Midbrain (tissue), 1 donor: Measurements from ENCODE around the gene GANAB.
"Not testable (repeated sequence)": the region's sequence is repeated elsewhere in the genome, so short reads cannot be mapped to it uniquely, and the experiment has no call there.

Experiments
- DNase-seq: peaks from one replicate; lab custom pipeline; 2025; lab: John Stamatoyannopoulos, UW

The GANAB gene

DNA sequence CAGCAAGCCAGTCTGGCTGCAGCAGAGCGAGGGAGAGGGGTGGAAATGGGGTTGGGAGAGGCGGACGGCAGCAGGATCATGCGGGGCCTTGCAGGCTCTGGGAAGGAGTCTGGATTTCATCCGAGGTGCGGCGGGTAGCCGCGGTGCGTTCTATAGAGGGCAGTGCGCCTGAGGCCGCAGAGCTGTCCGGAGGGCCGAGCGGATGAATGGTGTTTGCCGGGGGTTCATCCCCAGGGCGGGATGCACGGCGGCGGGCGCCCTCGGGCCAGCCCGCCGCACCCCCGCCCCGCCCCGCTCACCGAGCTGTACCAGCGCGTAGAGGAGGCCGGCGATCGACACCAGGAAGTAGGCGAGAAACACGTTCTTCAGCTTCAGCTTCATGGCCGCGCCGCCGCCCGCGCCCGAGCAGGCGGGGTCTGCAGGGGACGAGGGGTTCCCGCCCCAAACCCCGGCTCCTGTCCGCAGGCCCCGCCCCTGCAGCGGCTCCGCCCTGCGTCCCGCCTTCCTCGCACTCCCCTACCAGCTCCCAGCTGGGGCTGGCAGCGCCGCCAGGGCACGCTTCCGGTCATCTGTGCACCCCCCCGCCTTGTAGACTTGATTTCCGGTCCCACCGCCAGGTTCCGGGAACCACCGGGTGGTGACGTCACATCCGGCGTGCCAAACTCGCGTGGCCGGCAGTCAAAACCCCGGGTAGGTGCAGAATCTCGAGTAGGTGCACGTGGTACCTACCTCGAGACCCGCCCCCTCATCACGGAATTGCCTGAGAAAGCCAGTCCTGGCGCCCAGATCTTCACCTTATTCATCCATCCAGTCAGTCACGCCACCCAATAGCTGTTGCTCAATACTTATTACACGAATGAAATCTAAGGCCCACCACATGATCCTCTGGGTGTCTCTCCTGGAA lies 24.6 kb downstream of the GANAB start, which contains the start of gene B3GAT3:
TSS of gene B3GAT3 (minus strand) at position 420 of the 904 bp plus-strand sequence. CDS start at position 381, 39 bp downstream.
- DNase-seq, result peak; percentile 98

DNA sequence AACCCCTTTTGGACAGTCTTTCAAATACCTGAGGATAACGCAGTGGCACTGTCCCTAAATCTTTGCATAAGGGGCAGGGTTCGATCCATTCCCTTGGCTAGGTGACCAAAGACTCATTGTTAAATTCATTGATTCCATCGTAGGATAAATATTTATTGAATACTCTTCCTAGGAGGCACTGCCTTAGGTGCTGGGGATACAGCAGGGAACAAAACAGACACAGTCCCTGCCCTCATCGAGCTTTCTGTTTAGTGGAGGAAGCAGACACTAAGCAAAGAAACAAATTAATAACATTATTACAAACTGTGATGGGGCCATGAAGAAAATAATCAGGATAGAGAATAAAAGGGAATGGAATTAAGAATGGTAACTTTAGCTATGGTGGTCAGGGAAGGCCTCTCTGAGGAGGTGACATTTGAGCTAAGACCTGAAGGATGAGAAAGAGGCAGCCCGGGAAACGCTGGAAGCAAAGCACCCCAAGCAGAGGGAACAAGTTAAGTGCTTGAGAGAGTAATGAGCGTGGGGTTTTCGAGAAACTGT lies 25.3 kb downstream of the GANAB start:
- no peak for DNase-seq

DNA sequence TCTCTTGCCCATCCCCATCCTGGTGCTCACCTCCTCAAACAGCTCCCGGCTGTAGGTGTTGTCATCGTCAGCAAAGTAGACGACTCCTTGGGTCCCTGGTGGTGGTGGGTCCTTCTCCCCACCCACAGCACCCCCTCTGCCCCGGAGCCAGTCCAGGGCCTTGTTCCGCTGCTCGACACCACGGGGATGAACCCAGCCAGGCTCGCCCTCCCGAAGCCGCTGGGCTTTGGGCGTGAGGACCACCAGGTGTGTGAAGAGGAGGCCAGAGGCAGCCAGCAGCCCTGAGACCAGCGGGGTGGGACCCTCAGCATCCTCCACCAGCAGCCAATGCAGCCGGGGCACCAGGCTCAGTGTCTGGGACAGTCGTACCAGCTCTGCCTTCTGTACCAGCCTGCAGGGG lies 29.5 kb downstream of the GANAB start:
- DNase-seq, result not testable (repeated sequence)

DNA sequence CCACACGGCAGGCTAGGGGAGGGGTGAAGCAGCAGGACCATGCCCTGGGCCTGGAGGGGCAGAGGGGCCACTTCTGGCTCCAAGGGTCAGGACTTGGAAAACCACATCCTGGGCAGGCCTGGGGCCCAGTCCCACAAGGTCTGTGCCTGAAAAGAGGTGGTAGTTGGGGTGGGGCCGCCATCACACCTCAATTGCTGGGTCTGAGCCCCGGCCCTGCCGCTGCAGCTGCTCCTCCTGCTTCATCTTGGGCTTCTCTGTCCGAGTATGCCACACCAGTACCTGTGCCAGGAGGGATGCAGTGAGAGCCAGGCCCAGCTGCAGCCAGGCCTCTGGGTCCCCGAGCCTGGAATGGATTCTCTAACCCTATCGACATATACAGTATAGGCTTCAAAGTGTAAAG lies 30.9 kb downstream of the GANAB start:
- DNase-seq, result no peak

DNA sequence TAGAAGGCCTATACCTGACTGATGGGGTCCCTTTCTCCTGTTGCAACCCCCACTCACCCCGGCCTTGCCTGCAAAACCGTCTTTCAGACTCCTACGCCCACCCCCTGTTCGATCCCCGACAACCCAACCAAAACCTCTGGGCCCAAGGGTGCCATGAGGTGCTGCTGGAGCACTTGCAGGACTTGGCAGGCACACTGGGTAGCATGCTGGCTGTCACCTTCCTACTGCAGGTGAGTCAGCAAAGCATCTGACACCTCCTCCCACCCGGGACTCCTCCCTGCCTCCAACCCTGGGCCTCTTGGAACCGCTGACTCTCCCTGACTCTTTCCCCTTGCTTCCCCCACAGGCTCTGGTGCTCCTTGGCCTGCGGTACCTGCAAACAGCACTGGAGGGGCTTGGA lies 32.1 kb downstream of the GANAB start:
- no peak for DNase-seq

DNA sequence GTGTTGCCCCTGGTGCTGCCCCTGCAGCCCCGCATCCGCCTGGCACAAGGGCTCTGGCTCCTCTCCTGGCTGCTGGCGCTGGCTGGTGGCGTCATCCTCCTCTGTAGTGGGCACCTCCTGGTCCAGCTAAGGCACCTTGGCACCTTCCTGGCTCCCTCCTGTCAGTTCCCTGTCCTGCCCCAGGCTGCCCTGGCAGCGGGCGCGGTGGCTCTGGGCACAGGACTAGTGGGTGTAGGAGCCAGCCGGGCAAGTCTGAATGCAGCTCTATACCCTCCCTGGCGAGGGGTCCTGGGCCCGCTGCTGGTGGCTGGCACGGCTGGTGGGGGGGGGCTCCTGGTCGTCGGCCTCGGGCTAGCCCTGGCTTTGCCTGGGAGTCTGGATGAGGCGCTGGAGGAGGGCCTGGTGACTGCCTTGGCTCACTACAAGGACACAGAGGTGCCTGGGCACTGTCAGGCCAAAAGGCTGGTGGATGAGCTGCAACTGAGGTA lies 33.1 kb downstream of the GANAB start:
- no peak for DNase-seq

DNA sequence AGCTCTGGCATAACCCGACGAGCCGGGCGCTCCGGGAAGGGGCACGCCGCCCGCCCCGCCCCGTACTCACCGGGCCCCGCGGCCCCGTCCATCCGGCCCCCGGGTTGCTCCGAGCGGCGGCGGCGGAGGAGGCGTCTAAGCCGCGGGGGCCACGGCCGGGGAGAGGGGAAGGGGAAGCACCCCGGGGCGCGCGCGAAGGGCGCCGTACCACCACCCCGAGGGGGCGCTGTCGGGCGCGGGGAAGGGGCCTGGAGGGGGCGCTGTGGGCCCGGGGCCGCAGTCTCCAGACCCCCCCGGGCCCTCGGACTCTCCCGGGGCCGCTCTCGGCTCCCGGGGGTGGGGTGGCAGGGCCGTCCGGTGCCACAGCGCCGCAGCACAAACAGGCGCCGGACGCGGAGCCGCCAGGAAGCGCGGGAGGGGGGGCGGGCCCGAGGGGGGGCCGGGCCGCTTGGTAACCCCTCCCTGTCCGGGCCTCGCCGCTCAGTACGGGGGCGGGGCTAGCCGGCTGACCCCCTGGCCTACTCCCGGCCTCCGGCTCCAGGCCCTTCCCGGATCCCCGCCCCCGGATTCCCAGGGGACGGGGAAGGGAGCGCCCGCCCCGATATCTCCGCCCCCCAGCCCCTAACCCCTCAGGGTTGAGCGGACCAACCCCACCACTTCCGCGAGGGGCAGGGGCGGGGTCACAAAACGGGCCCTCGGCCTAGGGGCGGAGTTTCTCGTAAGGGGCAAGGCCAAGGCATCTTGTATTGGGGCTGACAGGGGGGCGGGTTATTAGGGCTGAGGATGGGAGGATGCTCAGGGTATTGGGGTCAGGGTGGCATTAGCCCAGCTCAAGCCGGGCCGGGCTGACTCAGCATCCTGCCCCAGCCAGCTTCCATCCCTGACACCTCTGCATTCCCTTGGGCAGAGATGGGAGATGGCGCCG lies 33.8 kb downstream of the GANAB start, which contains the start of the genes EML3 and ROM1:
TSS of gene EML3 (minus strand) at position 410 of the 925 bp plus-strand sequence. CDS start at position 92, 318 bp downstream.
TSS of gene ROM1 (plus strand) at position 892 of the 925 bp plus-strand sequence. CDS start at position 917, 25 bp downstream.
- peak; percentile 87 for DNase-seq

DNA sequence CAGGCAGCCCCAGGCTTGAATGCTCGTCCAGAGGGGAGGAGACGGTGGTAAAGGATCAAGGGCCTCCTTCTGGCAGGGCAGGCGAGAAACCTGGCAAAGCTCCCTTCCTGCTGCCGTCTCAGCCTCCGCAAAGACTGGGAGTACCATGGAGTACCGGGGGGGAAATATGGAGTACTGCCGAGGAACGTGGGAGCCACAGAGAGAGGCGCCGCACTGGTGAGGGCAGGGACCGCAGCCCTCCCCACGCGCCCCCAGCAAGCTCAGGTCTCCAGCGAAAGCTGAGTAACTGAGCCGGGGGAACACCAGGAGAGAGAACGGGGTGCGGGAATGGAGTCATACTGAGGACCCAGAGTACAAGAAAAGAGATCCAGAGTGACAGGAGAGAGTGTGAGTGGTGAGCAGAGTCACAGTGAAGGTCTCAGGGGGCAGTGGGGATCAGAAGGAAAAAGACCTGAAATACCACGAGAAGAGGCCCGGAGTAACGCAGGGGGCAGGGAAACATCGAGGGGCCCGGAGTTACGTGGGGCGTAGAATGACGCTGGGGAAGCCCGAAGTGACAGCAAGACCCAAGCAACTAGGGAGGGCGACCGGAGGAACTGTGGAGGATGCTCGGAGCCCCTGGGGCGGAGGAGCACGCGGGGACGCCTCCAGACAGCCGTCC lies 34.6 kb downstream of the GANAB start:
- peak; percentile 18 for DNase-seq

DNA sequence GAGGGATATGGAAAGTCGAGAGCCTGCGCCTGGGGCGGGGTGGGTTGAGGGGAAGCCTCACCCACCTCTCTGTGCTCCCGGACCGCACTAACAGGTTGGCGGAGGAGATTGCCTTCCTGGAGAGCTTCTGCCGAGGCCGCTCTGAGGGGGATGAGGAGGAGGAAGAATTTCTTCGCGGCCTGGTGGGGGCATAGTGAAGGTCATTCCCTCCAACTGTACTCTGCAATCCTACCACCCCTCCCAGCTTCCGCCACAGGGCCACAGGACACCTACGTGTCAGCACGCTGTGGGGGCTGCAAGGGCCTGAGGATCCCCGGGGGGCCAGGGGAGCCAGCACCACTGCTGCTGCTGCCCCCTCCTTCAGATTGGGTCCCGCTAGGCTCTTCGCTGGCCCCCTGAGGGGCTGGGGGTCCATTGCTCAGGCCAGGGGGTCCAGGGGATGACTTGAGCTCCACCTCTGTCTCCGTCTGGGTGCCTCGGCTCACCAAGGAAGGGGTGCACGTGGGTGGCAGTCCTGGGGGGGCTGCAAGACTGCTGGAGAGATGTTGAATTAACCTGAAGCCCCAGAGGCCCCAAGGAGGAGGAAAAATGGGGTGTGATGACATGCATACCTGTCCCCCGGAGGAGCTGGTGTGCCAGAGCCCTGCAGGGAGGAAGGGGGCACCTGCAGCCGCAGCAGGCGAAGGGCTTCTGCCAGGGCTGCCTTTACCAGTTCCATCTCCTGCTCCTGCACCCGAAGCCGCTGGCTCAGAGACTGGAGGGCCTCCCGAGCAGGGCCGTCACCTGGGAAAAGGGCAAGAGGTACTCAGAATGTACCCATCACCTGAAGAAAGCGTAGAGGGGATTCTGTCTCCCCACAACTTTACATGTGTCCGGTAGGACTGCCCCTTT lies 35.4 kb downstream of the GANAB start:
- no peak for DNase-seq

DNA sequence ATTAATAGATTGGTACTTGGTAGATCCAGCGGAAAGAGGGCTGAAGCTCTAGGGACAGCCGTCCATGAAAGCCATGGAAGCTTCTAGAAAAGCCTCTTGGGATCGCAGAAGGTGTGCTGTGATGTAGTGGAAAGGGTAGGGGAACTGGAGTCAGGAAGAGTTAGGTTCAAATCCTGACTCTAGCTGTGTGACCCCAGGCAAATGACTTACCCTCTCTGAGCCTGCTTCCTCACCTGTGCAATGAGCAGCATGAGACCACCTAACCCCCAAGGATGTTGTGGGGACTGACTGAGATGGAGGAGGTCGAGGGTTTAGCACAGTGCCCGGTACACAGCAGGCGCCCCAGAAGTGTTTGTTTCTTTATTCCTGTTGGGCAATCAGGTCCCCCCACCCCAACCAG lies 36.0 kb downstream of the GANAB start:
- no peak for DNase-seq

DNA sequence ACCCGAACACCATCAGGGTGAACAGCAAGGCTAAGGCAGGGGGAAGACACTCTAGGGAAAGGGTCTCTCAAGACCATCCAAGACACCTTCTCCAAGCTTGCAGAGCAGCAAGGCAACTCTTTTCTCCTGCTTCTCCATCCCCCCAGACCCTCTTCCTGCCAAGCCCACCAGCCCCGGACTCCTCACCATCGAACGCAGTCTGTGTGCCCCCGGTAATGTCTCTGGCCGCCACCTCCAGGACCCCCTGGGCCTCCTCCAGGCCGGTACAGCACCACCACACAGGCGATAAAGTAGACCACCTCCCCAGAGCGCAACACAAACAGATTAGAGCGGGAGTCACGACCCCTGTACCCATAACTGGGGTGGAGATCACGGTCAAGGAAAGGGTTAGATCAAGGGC lies 37.6 kb downstream of the GANAB start:
- no peak for DNase-seq

DNA sequence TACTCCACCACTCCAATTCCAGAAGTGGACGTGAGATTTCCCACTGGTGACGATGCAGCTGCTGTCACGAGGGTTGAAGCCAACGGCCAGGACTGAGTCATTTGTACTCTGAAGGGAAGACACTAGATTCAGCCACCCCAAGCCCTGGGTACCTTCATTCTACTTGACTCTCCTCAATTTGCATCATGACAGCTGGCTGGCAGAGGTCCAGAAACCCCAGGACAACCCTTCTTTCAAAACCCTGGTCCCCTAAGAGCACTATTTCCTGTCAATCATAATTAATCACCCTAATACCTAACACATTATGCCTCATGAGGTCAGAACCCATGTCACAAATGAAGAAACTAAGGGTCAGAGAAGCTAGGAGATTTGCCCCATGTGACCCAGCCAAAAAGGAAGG lies 38.7 kb downstream of the GANAB start:
- DNase-seq, result no peak

DNA sequence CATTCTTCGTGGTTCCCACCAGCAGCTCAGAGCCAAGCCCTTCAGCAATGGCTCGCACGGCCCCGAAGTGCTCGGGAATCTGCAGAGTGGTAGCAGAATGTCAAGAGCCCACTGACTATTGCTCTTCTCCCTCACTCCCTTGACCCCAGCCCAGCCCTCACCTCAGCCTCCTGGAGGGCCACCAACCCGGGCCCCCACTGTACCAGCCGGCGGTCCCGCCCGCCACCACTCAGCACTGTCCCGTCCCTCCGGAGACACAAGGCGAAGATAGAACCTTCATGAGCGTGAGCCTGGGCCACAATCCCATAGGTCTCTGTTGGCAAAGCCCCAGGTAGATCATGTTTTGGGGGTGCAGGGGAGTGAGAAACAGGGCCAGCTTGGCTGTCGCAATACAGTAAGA lies 40.5 kb downstream of the GANAB start:
- no peak for DNase-seq

DNA sequence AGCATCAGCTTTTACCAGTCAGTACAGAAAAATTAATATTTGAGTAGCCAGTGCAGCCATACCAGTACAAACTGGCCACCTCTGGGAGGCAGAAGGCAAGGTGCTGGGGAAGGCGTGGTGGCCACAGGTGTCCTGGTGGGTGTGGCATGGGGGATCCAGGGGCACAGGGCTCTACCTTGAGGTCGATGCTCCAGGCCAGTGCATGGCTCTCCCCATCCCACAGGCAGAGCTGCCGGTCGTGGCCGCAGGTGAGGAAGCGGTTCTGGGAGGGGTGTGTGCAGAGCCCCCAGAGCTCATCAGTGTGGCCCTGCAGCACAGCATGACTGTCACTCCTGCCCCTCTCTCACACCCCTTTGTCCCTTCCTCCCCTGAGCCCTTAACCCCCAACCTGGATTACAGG lies 40.9 kb downstream of the GANAB start:
- no peak for DNase-seq

DNA sequence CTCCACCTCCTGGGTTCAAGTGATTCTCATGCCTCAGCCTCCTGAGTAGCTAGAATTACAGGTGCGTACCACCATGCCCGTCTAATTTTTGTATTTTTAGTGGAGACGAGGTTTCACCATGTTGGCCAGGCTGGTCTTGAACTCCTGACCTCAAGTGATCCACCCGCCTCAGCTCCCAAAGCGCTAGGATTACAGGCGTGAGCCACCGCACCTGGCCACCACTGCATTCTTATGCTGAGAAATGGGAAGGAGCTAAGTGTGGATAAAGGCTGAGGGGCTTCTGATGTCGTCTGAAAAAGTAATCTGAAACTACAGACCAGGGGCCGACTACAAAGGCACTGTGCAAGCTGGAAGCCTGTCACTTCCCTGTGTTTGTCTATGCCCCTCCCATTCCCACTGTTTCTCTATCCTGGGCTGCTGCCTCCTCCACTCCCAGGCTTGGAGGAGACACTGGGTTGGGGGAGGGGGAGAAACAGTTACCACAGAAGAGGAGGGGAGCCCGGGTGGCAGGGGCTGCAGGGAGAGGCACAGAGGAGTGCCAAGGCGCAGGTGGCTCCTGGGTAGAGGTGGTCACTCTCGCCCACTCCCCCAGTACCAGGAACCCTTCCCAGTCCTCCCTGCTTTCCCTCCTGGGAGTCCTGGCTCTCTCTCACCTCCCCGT lies 41.8 kb downstream of the GANAB start:
- DNase-seq, result no peak

DNA sequence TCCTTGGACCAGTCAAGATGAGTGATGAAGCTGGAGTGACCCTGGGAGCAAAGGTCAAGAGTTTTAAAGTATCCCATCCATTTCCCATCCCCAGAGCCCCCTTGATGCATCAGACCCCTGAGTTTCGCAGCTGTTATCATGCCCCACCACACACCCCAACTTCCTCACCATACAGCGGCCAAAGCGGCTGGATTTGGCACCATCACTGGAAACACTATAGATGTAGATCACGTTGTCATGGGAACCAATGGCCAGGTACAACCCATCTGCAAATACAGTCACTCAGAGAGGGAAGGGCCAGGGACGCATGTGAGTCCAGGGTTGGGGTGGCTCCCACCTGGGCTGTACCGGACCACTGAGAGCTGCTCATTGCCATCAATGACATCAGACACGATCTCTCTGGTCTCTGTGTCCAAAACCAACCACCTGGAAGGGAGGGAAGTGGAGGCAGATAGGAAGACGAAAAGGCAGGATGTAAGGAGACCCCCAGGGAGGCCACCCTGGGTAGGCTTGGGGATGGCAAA lies 42.6 kb downstream of the GANAB start:
- no peak for DNase-seq

DNA sequence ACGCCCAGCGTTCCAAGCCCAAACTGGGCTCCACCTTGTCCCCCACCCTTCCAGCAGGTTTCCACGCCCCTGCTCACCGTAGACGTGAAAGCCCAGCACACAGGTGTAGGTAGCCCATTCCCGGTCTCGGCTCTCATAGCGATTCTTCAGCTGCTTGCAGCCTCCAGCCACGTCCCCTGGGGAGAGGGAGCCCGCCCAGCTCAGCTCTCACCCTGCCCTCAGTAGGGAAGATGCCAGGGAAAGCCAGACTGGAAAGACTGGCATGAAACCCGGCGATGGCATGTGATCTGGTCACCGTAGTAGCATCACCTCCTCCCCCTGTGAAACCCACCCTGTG lies 43.4 kb downstream of the GANAB start:
- DNase-seq, result no peak

DNA sequence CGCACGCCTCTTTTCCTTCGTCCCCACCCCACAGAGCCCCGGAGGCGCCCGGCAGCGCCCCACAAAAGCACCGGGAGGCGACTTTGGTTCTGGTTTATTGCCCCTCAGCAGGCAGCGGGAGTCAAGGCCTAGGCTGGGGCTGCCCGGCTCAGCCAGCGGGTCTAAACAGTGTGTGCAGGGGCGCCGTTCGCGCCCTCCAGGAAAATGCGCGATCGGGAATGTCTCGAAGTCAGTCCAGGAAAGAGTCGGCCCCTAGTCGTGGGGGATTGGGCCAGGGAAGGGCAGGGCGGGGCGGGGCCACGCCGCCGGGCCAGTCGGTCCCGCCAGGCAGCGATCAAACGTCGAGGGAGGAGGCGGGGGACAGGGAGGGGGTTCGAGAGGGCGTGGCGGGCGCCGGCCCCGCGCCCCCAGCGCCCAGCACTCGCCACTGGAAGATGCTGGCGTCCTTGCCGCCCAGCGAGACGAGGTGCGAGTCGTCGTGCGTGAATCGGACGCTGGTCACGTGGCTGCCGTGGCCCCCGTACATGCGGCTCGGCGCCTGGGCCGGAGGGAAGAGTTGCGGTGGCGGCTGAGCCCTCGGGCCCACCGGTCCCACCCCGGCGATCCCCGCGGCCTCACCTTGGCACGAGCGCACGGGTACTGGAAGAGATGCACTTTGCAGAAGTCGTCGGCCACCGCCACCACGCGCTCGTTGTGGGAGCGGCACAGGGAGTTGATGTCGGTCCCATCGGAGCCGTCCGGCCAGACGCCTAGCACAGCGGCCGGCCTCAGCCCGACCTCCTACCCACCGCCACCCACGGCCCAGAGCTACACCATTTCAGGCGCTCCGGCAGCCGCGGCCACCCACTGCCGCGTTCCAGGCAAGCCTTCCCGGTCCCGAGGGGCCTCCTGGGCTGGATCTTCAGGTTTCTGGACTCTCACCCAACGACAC lies 44.0 kb downstream of the GANAB start:
- peak; percentile 85 for DNase-seq
